ENCODE measurements around the gene GCN1. TPM values are rescaled to one million over a fixed set of nuclear protein-coding genes. Genes with fewer than 3 reads are reported as not detected.
"Not testable (repeated sequence)": the region's sequence is repeated elsewhere in the genome, so short reads cannot be mapped to it uniquely, and the experiment has no call there.

Gene GCN1
- total and polyA plus RNA-seq, 2 donors (not counting 3 experiments of a cell fraction or from before 2014, with no cell fraction given), result 30.1 to 101 TPM

DNA sequence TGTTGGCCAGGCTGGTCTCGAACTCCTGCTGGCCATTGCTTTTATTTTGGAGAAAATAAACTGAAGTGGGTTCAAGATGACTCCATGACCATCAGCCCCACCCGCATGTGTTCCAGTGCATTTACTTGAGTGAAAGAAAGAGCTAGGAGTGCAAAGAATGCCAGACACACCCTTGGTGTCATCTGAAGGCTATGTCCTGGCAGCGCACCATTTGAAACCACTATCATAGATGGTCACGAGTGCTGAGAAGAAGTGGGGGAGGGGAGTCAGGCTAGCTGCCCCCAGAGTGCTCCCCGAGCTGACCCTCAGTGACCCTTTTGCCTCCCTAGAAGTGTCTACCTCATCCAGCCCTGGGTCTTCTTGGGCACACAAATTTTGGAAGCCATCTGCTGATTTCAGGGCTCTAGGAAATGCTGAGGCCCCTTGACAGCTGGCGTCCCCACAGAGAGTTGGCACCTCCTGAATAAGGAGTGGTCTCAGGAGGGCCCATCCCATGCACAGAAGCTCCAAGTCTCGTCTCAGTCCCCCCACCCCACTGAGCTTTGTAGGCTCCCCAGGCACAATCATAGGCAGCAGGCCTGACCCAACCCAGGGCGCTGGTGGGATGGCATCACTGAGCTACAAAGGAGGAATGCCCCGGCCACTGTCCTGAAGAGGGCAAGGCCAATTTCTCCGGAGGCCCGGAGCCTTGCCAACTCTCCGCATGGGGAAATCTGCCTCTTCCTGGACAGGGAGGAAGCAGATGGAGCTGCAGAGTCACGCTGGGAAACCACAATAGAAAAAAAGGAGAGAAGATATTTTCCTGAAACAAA, 43.1 kb upstream of the GCN1 start:
- Histone ChIP-seq H3K4me1 (ENCODE audit: control insufficient read depth, extremely low read depth, insufficient read depth, low read length) (peaks cover 90% of the 10 kb centered on the region), H3K79me2 (ENCODE audit: control insufficient read depth, insufficient read depth, low read length) (peaks cover 93% of the 10 kb centered on the region), H3K4me2 (ENCODE audit: insufficient read depth, low read length) (peak overlapping the region; percentile 47), H3K9me3 (replicated peaks; ENCODE audit: control insufficient read depth, insufficient read depth, low read length) (no peaks in the 10 kb centered on the region), H3K4me3 (replicated peaks in 1 of 3; ENCODE audit: insufficient read depth in 1 of 3, low read depth in 1 of 3, low read length in 3 of 3) (no peak overlapping the region), H3K9ac (replicated peaks; ENCODE audit: extremely low read depth, insufficient read depth, low read length) (peak overlapping the region; percentile 61), H2AFZ (ENCODE audit: low read depth, low read length) (no peak overlapping the region), H3K36me3 (ENCODE audit: control insufficient read depth in 2 of 2, extremely low read depth in 1 of 2, insufficient read depth in 2 of 2, low read length in 2 of 2) (no peaks in the 10 kb centered on the region), H3K9me1 (replicated peaks; ENCODE audit: control insufficient read depth, extremely low read depth, insufficient read depth, low read length) (no peaks in the 10 kb centered on the region), H3K27ac (ENCODE audit: insufficient read depth, low read depth, low read length) (peak overlapping the region; percentile 95), H4K20me1 (replicated peaks; ENCODE audit: control insufficient read depth, extremely low read depth, insufficient read depth, low read length) (no peaks in the 10 kb centered on the region), H3K27me3 (ENCODE audit: control insufficient read depth in 2 of 2, insufficient read depth in 2 of 2, low read length in 2 of 2) (no peaks in the 10 kb centered on the region)
- intact Hi-C loops (cut with micrococcal nuclease), result no loop called here
- POLR2A ChIA-PET, result interaction anchor here (0.6 to 5.9 kb wide), 8 partner anchors 7 to 231 kb away, joined by 3 to 53 read pairs (median 7); partner anchors contain the start of genes RNU4-1, RNU4-2 and RPLP0
- FAIRE-seq (peak; percentile 96), DNase-seq (ENCODE audit: low read depth, low spot score) (peak; percentile 89)
- BruUV-seq (replicated peaks), result no TSS peak
- peak; percentile 44 for TF ChIP-seq GATA2 (IDR thresholded peaks at IDR 0.05; ENCODE audit: insufficient read depth, insufficient read length, low read depth, low read length)
- no peak for TF ChIP-seq MYC (IDR thresholded peaks at IDR 0.05; ENCODE audit: low read depth, low read length)
- no peak for TF ChIP-seq JUN (IDR thresholded peaks at IDR 0.05; ENCODE audit: borderline replicate concordance, insufficient read depth, insufficient read length, low read depth)
- TF ChIP-seq, protein P1, sequence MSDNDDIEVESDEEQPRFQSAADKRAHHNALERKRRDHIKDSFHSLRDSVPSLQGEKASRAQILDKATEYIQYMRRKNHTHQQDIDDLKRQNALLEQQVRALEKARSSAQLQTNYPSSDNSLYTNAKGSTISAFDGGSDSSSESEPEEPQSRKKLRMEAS (IDR thresholded peaks at IDR 0.05; ENCODE audit: insufficient read depth, insufficient read length), result peak; percentile 59
- peak; percentile 55 for TF ChIP-seq POLR2AphosphoS5 (IDR thresholded peaks at IDR 0.05; ENCODE audit: insufficient read depth, low read depth, low read length)
- CTCF ChIA-PET, result interaction anchor here (1.0 to 33.5 kb wide), 4 partner anchors 10 to 37 kb away, joined by 3 to 1402 read pairs (median 456); partner anchors contain the start of genes PXN and RPLP0
- dilution Hi-C loops (cut with MboI; ENCODE audit: extremely low pct_ligation_motif_present, low sequenced_read_pairs), result no loop called here

DNA sequence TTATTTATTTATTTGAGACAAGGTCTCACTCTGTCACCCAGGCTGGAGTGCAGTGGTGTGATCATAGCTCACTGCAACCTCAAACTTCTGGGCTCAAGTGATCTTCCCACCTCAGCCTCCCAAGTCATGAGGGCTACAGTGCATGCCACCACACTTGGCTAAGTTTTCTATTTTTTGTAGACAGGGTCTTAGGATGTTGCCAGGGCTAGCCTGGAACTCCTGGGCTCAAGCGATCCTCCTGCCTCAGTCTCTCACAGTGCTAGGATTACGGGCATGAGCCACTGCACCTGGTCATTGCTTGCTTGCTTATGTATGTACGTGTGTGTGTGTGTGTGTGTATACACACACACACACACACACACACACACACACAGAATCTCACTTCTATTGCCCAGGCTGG, 42.3 kb upstream of the GCN1 start:
- peaks cover 95% of the 10 kb centered on the region for H3K79me2 ChIP-seq (ENCODE audit: control insufficient read depth, insufficient read depth, low read length)
- intact Hi-C loops (cut with micrococcal nuclease); H3K9me1 ChIP-seq (replicated peaks; ENCODE audit: control insufficient read depth, extremely low read depth, insufficient read depth, low read length); DNase-seq (ENCODE audit: low read depth, low spot score); H3K4me3 ChIP-seq (replicated peaks in 1 of 3; ENCODE audit: insufficient read depth in 1 of 3, low read depth in 1 of 3, low read length in 3 of 3); H4K20me1 ChIP-seq (replicated peaks; ENCODE audit: control insufficient read depth, extremely low read depth, insufficient read depth, low read length); H3K27me3 ChIP-seq (ENCODE audit: control insufficient read depth in 2 of 2, insufficient read depth in 2 of 2, low read length in 2 of 2); H3K9me3 ChIP-seq (replicated peaks; ENCODE audit: control insufficient read depth, insufficient read depth, low read length); BruUV-seq (replicated peaks); H3K4me2 ChIP-seq (ENCODE audit: insufficient read depth, low read length); H2AFZ ChIP-seq (ENCODE audit: low read depth, low read length); FAIRE-seq; dilution Hi-C loops (cut with MboI; ENCODE audit: extremely low pct_ligation_motif_present, low sequenced_read_pairs); H3K36me3 ChIP-seq (ENCODE audit: control insufficient read depth in 2 of 2, extremely low read depth in 1 of 2, insufficient read depth in 2 of 2, low read length in 2 of 2); H3K9ac ChIP-seq (replicated peaks; ENCODE audit: extremely low read depth, insufficient read depth, low read length): not testable (repeated sequence)
- ChIA-PET CTCF (interaction anchor here (2.3 to 24.5 kb wide), 2 partner anchors 10 to 21 kb away, joined by 19 to 906 read pairs; partner anchors contain the start of gene PXN), POLR2A (interaction anchor here (1.0 to 5.9 kb wide), 4 partner anchors 9 to 55 kb away, joined by 3 to 52 read pairs (median 14); partner anchors contain the start of genes RNU4-1, RNU4-2 and RPLP0)
- peaks cover 90% of the 10 kb centered on the region for H3K4me1 ChIP-seq (ENCODE audit: control insufficient read depth, extremely low read depth, insufficient read depth, low read length)
- H3K27ac ChIP-seq (ENCODE audit: insufficient read depth, low read depth, low read length), result peak overlapping the region; percentile 95

Data from endothelial cell of umbilical vein (primary cell).